ENCODE measurements around the gene EIF2B5.
"Not testable (repeated sequence)": the region's sequence is repeated elsewhere in the genome, so short reads cannot be mapped to it uniquely, and the experiment has no call there.

The EIF2B5 gene

GRCh38 chr3:184148076-184148475 lies 12.9 kb downstream of the EIF2B5 start:
- DNase-seq = no peak

- DNase-seq = no peak
Observed at GRCh38 chr3:184149123-184149522, 14.0 kb downstream of the EIF2B5 start.

GRCh38 chr3:184149770-184150169 lies 14.6 kb downstream of the EIF2B5 start:
- DNase-seq = not testable (repeated sequence)

GRCh38 chr3:184154885-184155643 lies 19.9 kb downstream of the EIF2B5 start, which contains the start of gene DVL3:
TSS of gene DVL3 (plus strand) at chr3:184155377. CDS start at chr3:184155636, 259 bp downstream.
- DNase-seq = peak; percentile 81

- DNase-seq = no peak
Observed at GRCh38 chr3:184155644-184156521, 20.7 kb downstream of the EIF2B5 start.

GRCh38 chr3:184156522-184156955 lies 21.4 kb downstream of the EIF2B5 start:
- DNase-seq = peak; percentile 84

- no peak for DNase-seq
Observed at GRCh38 chr3:184157206-184157605, 22.0 kb downstream of the EIF2B5 start.

- DNase-seq = no peak
Observed at GRCh38 chr3:184158404-184158803, 23.2 kb downstream of the EIF2B5 start.

- no peak for DNase-seq
Observed at GRCh38 chr3:184160456-184160855, 25.3 kb downstream of the EIF2B5 start.

GRCh38 chr3:184162571-184163070 lies 27.5 kb downstream of the EIF2B5 start:
- not testable (repeated sequence) for DNase-seq

- DNase-seq = no peak
Observed at GRCh38 chr3:184164648-184165330, 29.6 kb downstream of the EIF2B5 start.

GRCh38 chr3:184165543-184165942 lies 30.4 kb downstream of the EIF2B5 start:
- no peak for DNase-seq

GRCh38 chr3:184166671-184167070 lies 31.5 kb downstream of the EIF2B5 start:
- DNase-seq = no peak

- no peak for DNase-seq
Observed at GRCh38 chr3:184167786-184168185, 32.6 kb downstream of the EIF2B5 start.

- no peak for DNase-seq
Observed at GRCh38 chr3:184168363-184169120, 33.4 kb downstream of the EIF2B5 start.

- no peak for DNase-seq
Observed at GRCh38 chr3:184169896-184170875, 35.0 kb downstream of the EIF2B5 start.

GRCh38 chr3:184171562-184171961 lies 36.4 kb downstream of the EIF2B5 start:
- no peak for DNase-seq

- peak; percentile 17 for DNase-seq
Observed at GRCh38 chr3:184172681-184173373, 37.7 kb downstream of the EIF2B5 start.

- DNase-seq = no peak
Observed at GRCh38 chr3:184173374-184173722, 38.2 kb downstream of the EIF2B5 start.

GRCh38 chr3:184174284-184174645 lies 39.1 kb downstream of the EIF2B5 start:
- DNase-seq = no peak

Data from left hindlimb (tissue), 1 donor.